ENCODE data around the gene CUX1.

The CUX1 gene

DNA sequence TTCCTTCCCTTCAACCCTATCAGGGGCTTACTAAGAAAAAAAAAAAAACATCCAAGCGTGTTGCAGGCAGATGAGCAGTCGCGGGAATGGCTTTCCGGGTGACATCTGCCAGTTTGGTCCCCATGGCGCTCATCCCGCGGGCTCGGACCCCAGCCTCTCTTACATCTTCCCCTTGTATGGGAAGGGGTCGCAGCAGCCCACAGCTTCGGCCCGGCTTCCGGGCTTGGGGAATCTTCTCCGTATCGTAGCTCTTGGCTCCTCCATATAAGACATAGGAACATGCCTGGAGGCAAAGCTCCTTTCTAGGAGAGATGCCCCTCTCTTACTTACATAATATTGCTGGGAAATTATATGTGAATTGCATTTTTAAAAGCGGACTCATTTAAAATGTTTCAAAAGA is 99.5 kb downstream of the CUX1 start:
- Histone ChIP-seq H4K20me1 (ENCODE audit: insufficient read depth) (no peaks in the 10 kb centered on the region), H3K27me3 (ENCODE audit: insufficient read depth, low read depth) (no peaks in the 10 kb centered on the region), H3K36me3 (ENCODE audit: insufficient read depth) (peaks cover 5% of the 10 kb centered on the region; the same call in 1 of the 2 replicates), H3K27ac (no peak overlapping the region), H3K4me1 (ENCODE audit: low read depth, poor library complexity, severe bottlenecking) (no peaks in the 10 kb centered on the region), H3K79me2 (ENCODE audit: insufficient read depth, low read depth) (no peaks in the 10 kb centered on the region), H3K4me2 (no peak overlapping the region), H3K4me3 (IDR thresholded peaks at IDR 0.05; ENCODE audit: insufficient read depth, low read depth, low read length) (no peak overlapping the region), H2AFZ (ENCODE audit: low read depth) (no peak overlapping the region), H3K9ac (no peak overlapping the region)
- TF ChIP-seq, protein P1, sequence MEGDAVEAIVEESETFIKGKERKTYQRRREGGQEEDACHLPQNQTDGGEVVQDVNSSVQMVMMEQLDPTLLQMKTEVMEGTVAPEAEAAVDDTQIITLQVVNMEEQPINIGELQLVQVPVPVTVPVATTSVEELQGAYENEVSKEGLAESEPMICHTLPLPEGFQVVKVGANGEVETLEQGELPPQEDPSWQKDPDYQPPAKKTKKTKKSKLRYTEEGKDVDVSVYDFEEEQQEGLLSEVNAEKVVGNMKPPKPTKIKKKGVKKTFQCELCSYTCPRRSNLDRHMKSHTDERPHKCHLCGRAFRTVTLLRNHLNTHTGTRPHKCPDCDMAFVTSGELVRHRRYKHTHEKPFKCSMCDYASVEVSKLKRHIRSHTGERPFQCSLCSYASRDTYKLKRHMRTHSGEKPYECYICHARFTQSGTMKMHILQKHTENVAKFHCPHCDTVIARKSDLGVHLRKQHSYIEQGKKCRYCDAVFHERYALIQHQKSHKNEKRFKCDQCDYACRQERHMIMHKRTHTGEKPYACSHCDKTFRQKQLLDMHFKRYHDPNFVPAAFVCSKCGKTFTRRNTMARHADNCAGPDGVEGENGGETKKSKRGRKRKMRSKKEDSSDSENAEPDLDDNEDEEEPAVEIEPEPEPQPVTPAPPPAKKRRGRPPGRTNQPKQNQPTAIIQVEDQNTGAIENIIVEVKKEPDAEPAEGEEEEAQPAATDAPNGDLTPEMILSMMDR (conservative IDR thresholded peaks at IDR 0.05; ENCODE audit: low read depth, low read length), result no peak

DNA sequence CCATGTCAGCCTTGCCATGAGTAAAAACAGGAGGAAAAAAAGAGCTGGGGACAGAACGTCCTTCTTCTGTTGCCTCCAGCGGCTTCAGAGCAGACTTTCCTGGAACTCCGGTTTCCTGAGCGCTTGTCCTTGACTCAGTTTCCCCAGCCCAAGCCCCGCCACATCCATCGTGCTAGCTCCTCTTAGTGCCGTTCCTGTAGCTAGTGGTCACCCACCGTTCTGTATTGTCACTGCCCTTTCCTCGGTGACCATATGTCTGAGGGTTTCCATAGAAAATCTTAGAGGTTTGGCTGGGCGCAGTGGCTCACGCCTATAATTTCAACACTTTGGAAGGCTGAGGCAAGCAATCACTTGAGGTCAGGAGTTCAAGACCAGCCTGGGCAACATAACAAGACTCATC is 100.1 kb downstream of the CUX1 start:
- H4K20me1 ChIP-seq (ENCODE audit: insufficient read depth), result no peaks in the 10 kb centered on the region
- peaks cover 5% of the 10 kb centered on the region; the same call in 1 of the 2 replicates for H3K36me3 ChIP-seq (ENCODE audit: insufficient read depth)
- H3K27ac ChIP-seq, result no peak overlapping the region

DNA sequence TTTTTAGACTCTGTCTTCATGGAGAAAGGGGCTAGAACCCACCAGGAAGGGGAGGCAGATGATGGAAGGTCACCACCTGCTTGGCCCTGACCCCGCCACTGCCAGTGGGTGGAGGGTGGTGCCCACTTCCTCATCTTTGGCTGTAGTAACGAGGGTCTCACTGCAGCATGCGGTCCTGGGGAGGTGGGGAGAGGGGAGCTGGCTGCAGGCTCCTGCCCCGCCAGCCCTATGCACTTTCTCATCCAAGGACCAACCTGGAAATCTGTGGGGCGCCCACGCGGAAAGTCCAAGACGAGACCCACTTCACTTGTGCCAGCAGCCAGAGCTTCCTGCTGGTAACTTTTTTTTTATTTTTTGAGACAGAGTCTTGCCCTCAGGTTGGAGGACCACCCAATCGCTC is 101.0 kb downstream of the CUX1 start:
- Histone ChIP-seq H3K4me2 (no peak overlapping the region), H3K79me2 (ENCODE audit: insufficient read depth, low read depth) (no peaks in the 10 kb centered on the region), H3K27ac (no peak overlapping the region), H3K36me3 (ENCODE audit: insufficient read depth) (peaks cover 5% of the 10 kb centered on the region; the same call in 1 of the 2 replicates), H2AFZ (ENCODE audit: low read depth) (no peak overlapping the region), H3K4me1 (ENCODE audit: low read depth, poor library complexity, severe bottlenecking) (no peaks in the 10 kb centered on the region), H3K27me3 (ENCODE audit: insufficient read depth, low read depth) (no peaks in the 10 kb centered on the region), H4K20me1 (ENCODE audit: insufficient read depth) (no peaks in the 10 kb centered on the region), H3K9ac (no peak overlapping the region), H3K4me3 (IDR thresholded peaks at IDR 0.05; ENCODE audit: insufficient read depth, low read depth, low read length) (no peak overlapping the region)
- TF ChIP-seq, protein P1 (conservative IDR thresholded peaks at IDR 0.05; ENCODE audit: low read depth, low read length), result no peak

More for the DNA sequence above, 100.1 kb downstream of the CUX1 start:
- Histone ChIP-seq H3K4me3 (IDR thresholded peaks at IDR 0.05; ENCODE audit: insufficient read depth, low read depth, low read length) (no peak overlapping the region), H3K9ac (no peak overlapping the region), H3K27me3 (ENCODE audit: insufficient read depth, low read depth) (no peaks in the 10 kb centered on the region), H3K4me2 (no peak overlapping the region), H2AFZ (ENCODE audit: low read depth) (no peak overlapping the region), H3K79me2 (ENCODE audit: insufficient read depth, low read depth) (no peaks in the 10 kb centered on the region), H3K4me1 (ENCODE audit: low read depth, poor library complexity, severe bottlenecking) (no peaks in the 10 kb centered on the region)
- TF ChIP-seq, protein P1 (conservative IDR thresholded peaks at IDR 0.05; ENCODE audit: low read depth, low read length), result no peak

DNA sequence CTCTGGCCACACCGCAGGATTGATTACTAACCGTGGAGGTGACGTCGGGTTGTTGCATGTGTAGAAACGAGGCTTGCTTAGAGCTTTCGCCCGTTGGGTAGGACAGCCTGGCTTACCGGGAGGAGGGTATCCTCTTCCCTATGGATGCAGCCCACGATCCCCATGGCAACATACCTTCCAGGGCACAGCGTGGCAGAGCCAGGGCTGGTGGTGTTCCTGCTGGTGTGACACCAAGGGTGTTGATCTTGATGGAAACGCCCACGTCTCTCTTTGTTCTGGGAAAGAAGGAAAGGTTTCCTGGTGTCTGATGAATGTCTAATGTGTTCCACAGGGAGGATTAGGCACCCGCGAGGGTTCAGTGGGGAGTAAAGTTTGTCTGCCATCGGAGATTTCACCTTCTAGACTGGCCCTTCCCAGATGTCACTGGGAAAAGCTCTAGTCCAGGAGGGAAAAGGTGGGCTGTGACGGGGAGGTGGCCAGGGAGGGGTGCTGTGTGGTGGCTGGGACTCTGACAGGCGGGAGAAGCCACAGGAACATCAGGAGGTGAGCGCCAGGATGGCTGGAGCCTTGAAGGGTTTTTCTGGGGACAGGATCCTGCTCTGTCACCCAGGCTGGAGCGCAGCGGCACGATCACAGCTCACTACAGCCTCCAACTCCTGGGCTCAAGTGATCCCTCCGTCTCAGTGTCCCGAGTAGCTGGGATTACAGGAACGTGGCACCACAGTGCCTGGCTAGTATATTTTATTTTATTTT is 102.1 kb downstream of the CUX1 start:
- Histone ChIP-seq H3K27ac (no peak overlapping the region), H3K27me3 (ENCODE audit: insufficient read depth, low read depth) (no peaks in the 10 kb centered on the region), H3K4me3 (IDR thresholded peaks at IDR 0.05; ENCODE audit: insufficient read depth, low read depth, low read length) (no peak overlapping the region), H3K9ac (no peak overlapping the region), H3K4me1 (ENCODE audit: low read depth, poor library complexity, severe bottlenecking) (no peaks in the 10 kb centered on the region), H3K79me2 (ENCODE audit: insufficient read depth, low read depth) (0 out of 2 replicates have a peak, but pooled peaks cover 5% of the 10 kb centered on the region), H4K20me1 (ENCODE audit: insufficient read depth) (no peaks in the 10 kb centered on the region), H3K36me3 (ENCODE audit: insufficient read depth) (peaks cover 5% of the 10 kb centered on the region; the same call in 1 of the 2 replicates), H2AFZ (ENCODE audit: low read depth) (no peak overlapping the region), H3K4me2 (no peak overlapping the region)
- TF ChIP-seq, protein P1 (conservative IDR thresholded peaks at IDR 0.05; ENCODE audit: low read depth, low read length), result no peak

Measured in KMS-11 (cell line).